Endothelial cell of umbilical vein (primary cell): ENCODE measurements around the gene DPYD.

Experiments used
- EZH2 ChIP-seq: IDR thresholded peaks from 2 replicates; pipeline ENCODE4 v1.6.1; 2012; ENCODE audit warnings: borderline replicate concordance, low read depth, mild to moderate bottlenecking, moderate library complexity, low read length, inconsistent platforms; ENCODE audit not compliant: severe bottlenecking
- GATA2 ChIP-seq: IDR thresholded peaks from 2 replicates; pipeline ENCODE4 v1.7.0; 2011; ENCODE audit warnings: low read depth, mild to moderate bottlenecking, moderate library complexity, mixed read lengths, low read length; ENCODE audit not compliant: insufficient read length, insufficient read depth
- JUN ChIP-seq: IDR thresholded peaks from 2 replicates; pipeline ENCODE4 v1.6.1; 2011; ENCODE audit warnings: borderline replicate concordance, low read depth; ENCODE audit not compliant: insufficient read length, insufficient read depth
- MYC ChIP-seq: IDR thresholded peaks from one replicate; pipeline ENCODE4 v1.6.1; 2011; ENCODE audit warnings: mild to moderate bottlenecking, low read depth, low read length
- POLR2A ChIP-seq: IDR thresholded peaks from 2 replicates; pipeline ENCODE4 v1.6.1; 2012; ENCODE audit warnings: low read depth, mild to moderate bottlenecking, control low read depth, low read length
- POLR2AphosphoS5 ChIP-seq: IDR thresholded peaks from 2 replicates; pipeline ENCODE4 v1.6.1; 2012; ENCODE audit warnings: low read depth, mild to moderate bottlenecking, control low read depth, low read length, moderate library complexity; ENCODE audit not compliant: insufficient read depth
- TF ChIP-seq, protein P1 (sequence below), 2 donors: IDR thresholded peaks; 1 replicate in 1 of 2; 2 replicates in 1 of 2; pipeline ENCODE4 v1.5.1; 2011; ENCODE audit warnings: low read length in 2 of 2, mild to moderate bottlenecking in 2 of 2, moderate library complexity in 2 of 2, control low read depth in 1 of 2, inconsistent platforms in 1 of 2, low read depth in 1 of 2; ENCODE audit not compliant: insufficient read depth in 1 of 2; ENCODE audit errors: extremely low read depth in 1 of 2
- TF ChIP-seq, protein P2 (sequence below): IDR thresholded peaks from 2 replicates; pipeline ENCODE4 v1.6.1; 2011; ENCODE audit not compliant: insufficient read depth, insufficient read length

DNA sequence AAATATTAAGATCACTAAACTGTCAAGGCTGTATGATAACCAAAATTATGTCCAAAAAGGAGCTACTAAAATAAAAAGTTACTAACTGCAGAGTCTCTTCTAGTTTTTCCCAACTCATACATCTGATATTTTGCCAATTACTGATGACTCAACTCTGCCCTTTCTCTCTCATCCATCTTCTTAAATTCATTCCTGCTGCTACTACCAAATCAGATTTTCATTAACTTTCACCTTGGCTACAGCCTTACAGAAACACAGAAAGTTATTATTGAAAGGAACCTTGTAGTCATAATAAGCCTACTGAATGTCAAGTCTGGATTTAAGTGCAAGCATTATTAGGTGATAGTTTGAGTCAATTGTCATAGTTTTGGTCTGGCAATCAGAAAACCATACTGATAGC is 273.1 kb downstream of the DPYD start:
- TF ChIP-seq, protein P1, sequence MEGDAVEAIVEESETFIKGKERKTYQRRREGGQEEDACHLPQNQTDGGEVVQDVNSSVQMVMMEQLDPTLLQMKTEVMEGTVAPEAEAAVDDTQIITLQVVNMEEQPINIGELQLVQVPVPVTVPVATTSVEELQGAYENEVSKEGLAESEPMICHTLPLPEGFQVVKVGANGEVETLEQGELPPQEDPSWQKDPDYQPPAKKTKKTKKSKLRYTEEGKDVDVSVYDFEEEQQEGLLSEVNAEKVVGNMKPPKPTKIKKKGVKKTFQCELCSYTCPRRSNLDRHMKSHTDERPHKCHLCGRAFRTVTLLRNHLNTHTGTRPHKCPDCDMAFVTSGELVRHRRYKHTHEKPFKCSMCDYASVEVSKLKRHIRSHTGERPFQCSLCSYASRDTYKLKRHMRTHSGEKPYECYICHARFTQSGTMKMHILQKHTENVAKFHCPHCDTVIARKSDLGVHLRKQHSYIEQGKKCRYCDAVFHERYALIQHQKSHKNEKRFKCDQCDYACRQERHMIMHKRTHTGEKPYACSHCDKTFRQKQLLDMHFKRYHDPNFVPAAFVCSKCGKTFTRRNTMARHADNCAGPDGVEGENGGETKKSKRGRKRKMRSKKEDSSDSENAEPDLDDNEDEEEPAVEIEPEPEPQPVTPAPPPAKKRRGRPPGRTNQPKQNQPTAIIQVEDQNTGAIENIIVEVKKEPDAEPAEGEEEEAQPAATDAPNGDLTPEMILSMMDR (IDR thresholded peaks at IDR 0.05; ENCODE audit: extremely low read depth in 1 of 2, insufficient read depth in 1 of 2, low read depth in 1 of 2, low read length in 2 of 2): no peak
- TF ChIP-seq POLR2AphosphoS5: no peak
- no peak for TF ChIP-seq MYC
- TF ChIP-seq POLR2A: no peak
- TF ChIP-seq EZH2: no peak
- no peak for TF ChIP-seq JUN
- TF ChIP-seq, protein P2, sequence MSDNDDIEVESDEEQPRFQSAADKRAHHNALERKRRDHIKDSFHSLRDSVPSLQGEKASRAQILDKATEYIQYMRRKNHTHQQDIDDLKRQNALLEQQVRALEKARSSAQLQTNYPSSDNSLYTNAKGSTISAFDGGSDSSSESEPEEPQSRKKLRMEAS: no peak
- no peak for TF ChIP-seq GATA2
